A172 (cell line): Measurements from ENCODE around the gene PHAF1. TPM values are rescaled to one million over a fixed set of nuclear protein-coding genes. Genes with fewer than 3 reads are reported as not detected.
A peak's percentile ranks its signal among the peaks of the same experiment; 100 is the strongest.

Source experiments
- DNase-seq: peaks from one replicate; pipeline ENCODE4 v3.0.0-alpha.2; 2015; ENCODE audit warnings: low spot score
- total RNA-seq: library from RNA; depleted of rRNA; stranded (reverse); fragments of >200 nt; shearing (Covaris generic); gene quantifications from 2 replicates; pipeline ENCODE4 v1.2.3, GENCODE V29; 2014

Gene PHAF1
- total RNA-seq, 1 experiment from 2014 or later = 26.4 TPM

DNA sequence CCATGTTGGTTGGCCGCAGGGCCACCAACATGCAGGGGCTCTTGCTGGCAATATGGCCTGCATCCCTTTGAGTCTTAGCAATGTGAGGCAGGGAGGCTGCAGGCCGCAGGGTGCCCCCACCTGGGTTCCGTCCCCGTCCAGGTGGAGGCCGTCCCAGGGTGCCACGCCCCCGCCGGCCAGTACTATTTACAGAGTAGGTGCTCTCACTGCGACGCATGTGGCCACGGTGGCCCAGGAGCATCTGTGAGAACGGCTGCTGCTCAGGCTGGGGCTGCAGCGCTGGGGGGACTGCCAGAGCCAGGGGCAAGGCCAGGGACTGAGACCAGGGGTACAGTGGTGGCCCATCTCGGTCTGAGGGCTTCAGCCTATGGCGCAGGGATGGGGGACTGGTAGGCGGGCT is 70.4 kb downstream of the PHAF1 start:
- DNase-seq = no peak

- DNase-seq = peak; percentile 92
Observed at GRCh38 chr16:67181346-67181745, 71.6 kb downstream of the PHAF1 start.

DNA sequence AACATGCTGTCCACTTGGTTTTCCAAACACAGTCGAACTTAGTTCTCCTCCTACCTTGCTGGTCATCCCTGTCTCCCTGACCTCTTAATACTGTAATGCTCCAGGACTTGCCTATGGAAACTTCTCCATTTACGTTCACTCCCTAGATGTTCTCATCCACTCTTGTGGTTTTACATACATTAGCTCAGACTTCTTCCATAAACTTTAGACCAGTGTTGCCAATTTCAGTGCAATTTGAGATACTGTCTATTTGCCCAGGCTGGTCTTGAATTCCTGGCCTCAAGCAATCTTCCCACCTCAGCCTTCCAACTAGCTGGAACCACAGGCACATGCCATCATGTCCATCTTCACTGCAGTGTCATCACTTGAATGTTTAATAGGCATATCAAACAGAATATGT is 72.5 kb downstream of the PHAF1 start:
- no peak for DNase-seq

- no peak for DNase-seq
Observed at GRCh38 chr16:67183284-67183626, 73.5 kb downstream of the PHAF1 start.

DNA sequence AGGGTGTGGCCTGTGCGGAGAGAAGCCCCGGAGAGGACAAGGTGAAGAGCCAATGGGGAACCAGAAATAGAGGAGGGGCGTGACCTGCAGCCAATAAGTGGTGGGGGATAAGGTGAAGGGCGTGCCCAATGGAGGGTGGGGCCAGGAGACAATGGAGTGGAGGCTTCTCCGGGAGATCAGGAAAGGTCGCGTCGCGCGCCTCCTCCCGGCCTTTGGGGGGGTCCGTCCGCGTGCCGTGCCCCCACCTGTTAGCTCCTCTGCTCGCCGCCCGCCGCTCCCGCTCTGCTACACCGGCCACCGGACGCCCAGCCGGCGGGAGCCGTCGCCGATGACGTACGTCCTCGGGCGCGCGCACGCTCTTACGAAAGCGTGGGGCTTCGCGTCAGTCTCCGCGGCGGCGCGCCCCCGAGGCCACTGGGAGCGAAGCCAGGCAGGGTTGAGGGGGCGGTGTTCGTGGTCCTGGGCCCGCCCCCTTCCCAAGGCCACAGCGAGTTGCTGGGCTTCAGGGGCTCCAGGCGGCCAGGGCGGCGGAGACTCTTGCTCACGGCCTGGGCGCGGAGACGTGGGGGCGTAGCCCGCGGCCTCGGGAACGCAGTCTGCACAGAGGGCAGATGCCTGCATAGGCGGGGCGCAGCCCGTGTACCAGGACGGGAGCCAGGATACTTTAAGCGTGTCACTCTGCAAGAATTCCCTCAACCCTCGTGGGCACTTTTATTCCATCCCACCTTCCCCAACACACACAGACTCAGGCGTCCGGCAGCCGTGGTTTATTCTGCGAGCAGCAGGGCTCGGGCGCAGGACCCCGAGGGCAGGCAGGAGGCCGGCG is 74.1 kb downstream of the PHAF1 start, which contains the start of gene MATCAP1:
TSS of gene MATCAP1 (minus strand) at position 337 of the 826 bp plus-strand sequence. CDS start 3,353 bp downstream, outside the sequence.
- DNase-seq = peak; percentile 99

DNA sequence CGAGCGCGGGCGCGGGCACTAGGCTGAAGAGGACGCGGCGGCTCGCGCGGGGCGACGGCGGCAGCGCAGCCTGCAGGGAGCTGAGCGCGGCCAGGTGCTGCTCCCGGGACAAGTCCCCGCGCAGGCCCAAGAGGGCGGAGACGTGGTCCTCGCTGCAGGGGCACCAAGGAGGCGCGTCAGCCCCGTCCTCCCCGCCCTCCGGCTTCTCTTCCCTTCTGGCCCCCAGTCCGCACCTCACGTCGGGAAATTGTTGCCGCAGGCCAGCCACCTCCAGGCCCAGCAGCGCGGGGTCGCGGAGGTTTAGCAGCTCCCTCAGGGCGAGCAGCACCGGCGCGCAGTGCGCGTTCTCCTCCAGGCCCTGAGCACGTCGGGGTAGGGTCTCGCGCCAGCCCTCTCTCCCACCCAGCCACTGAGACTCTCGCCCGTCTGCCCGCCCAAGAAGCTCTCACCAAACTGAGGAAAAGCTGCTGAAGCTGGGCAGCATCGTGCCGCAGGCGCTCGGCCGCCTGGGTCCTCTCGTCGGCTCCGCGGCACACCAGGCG is 74.8 kb downstream of the PHAF1 start:
- DNase-seq = no peak

DNA sequence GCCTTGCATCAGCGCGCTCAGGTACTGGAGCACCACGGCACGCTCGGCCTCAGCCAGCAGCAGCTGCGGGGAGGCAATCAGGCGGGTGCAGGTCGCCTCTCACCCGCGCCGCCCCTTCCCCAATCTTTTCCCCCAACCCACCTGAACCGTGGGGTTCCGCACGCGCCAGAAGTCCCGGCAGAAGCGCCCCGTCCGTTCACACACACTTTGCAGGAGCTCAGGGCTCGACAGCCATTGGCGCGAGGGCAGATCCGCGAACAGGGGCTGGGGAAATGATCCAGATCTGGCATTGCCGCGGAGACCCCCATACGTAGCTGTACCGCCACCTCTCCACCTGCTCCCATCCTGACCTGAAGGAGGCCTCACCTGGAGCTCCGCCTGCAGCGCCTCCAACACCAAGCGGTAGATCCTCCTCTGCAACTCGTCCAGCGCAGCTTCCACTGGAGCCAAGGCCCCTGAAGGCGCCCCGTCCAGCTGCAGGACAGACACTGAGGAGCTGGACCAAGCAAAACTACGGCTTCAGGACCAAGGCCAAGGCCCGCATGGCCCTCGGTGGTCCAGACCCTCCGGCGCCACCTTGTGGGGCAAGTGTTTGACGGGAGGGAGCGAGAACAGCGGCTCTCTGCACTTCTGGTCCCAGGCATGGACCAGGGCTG is 75.4 kb downstream of the PHAF1 start:
- peak; percentile 84 for DNase-seq

DNA sequence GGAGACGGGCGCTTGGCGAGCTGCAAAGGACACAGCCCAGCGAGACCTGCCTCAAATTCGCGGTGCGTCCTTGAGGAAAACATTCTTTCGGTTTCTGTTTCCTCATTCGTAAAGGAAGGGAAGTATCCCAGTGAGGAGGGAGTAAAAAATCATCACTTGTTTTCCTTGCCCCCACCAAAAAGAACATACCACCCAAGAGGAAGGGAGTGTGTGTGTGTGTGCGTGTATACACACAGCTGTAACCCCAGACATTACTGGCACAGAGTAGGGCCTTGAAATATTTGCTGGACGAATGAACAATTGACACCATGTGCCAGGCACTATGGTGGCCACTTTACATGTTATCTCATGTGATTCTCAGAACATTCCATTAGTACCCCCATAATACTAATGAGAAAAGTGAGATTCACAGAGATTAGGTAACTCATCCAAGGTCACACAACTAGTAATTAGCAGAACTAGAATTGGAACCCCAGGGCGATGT is 76.0 kb downstream of the PHAF1 start:
- DNase-seq = no peak

GRCh38 chr16:67186550-67186950 is 76.8 kb downstream of the PHAF1 start:
- DNase-seq = peak; percentile 80

DNA sequence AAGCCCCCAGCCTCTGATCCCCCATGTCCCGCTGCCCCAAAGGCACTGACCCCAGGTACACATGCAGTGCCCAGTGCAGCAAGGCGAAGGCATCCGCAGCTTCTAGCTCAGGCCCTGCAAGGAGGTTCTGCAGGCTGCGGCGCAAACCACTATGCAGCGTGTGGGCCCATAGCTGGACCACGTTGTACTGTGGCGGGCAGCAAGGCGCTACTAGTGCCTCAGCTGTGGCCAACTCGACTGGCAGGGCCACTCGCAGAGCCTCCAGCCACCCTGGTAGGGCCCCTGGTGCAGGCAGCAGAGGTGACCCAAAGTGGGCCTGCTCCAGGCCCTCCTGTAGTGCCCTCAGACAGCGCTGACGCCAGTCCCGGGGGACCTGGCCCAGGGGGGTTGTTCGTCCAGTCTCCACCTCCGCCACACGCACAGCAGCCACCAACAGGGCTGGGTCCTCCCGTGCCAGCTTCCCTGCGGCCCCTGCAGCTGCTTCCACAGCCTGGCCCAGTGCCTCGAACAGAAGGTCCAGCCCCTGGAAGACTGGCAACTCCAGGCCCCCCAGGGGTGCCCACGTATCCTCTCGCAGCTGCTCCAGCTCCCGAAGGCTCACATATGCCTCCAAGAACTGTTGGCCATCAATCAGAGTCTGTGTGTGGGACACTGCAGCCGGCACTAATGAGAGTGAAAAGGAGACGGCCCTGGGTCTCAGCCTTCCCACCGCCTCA is 77.6 kb downstream of the PHAF1 start:
- DNase-seq = no peak

DNA sequence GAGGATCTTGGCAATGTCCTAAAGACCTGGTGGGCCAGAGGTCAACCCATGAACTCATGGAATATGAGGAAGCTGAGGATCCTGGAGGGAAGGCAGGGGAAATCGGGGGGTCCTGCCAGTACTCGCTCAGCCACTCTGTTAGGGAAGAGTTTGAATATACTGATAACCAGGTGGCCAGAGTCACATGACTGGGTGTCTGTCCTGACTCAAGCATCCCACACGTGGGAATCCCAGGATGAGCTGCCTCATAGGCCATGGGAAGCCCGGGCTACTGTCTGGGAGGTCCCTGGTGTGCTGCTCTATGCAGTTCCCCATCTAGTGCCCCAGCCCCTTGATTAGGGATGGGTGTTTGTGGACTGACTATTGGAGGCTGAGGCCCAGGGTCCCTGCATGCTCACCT is 78.6 kb downstream of the PHAF1 start:
- DNase-seq = no peak

DNA sequence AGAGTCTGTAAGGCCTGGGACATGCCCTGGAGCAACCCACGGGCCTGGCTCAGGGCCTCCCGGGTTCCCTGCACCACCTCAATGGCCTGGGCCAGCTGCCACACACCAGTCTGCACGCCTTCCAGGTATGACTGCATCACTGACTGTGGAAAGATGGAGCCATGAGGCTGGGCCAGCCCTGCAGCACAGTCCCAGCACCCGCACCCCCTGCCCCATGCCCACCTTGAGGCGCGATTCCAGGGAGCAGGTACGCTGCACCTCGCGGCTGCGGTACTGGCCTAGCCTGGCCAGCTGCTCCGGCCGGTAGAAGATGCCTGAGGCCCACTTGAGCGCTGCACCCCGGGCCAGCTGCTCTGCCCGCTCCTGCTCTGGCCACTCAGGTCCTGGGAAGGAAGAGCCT is 79.1 kb downstream of the PHAF1 start:
- no peak for DNase-seq

- DNase-seq = no peak
Observed at GRCh38 chr16:67190041-67190440, 80.3 kb downstream of the PHAF1 start, which contains the start of gene EXOC3L1. Gene EXOC3L1, minus strand, starts transcription at chr16:67190136. Its CDS starts 460 bp downstream, at chr16:67189676.

DNA sequence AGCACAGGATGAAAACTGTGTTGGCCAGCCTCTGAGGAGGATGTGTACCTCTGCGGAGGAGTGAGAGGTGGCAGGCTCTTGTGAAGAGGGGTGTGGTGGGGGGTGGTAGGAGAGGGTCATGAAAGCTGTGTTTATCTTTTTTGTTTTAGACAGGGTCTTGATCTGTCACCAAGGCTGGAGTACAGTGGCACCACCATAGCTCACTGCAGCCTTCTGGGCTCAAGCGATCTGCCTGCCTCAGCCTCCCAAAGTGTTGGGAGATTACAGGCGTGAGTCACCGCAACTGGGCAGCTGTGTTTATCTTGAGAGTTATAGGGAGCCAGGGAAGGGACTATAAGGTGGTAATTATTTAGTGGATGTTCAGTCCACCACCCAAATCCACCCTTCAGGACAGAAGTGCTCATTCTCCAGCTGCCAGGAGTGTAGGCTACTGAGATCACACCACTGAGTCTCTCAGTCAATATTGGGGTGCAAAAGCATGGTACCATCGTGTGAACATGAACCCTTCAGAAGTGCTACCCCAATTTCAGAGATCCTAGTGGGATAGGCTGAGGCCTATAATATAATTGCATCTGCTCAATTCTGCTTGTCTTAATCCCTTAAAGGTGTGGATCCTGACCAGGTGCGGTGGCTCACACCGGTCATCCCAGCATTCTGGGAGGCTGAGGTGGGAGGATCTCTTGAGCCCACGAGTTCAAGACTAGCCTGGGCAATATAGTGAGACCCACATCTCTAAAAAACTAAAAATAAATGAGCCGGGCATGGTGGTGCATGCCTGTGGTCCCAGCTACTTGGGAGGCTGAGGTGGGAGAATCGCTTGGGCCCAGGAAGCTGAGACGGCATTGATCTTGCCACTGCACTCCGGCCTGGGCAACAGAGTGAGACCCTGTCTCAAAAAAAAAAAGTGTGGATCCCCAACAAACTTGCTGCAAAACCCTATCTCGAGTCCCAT is 81.0 kb downstream of the PHAF1 start:
- no peak for DNase-seq

GRCh38 chr16:67191411-67191994 is 81.8 kb downstream of the PHAF1 start:
- no peak for DNase-seq

GRCh38 chr16:67191995-67192681 is 82.4 kb downstream of the PHAF1 start, which contains the start of gene E2F4:
Gene E2F4, plus strand, starts transcription at chr16:67192155. Its CDS starts 73 bp downstream, at chr16:67192228.
- peak; percentile 85 for DNase-seq

- DNase-seq = no peak
Observed at GRCh38 chr16:67192781-67193361, 83.1 kb downstream of the PHAF1 start.

- DNase-seq = no peak
Observed at GRCh38 chr16:67193536-67193935, 83.8 kb downstream of the PHAF1 start.

- DNase-seq = no peak
Observed at GRCh38 chr16:67194260-67194659, 84.5 kb downstream of the PHAF1 start.
